OCI-LY3 (cell line): ENCODE measurements around the gene TRRAP.

Source experiments
- CTCF ChIP-seq: fragments of 200-600, 300-600 bp; sonication (generic); IDR thresholded peaks from 2 replicates; pipeline ENCODE4 v1.5.1; 2014; ENCODE audit warnings: antibody characterized with exemption, low read length, low read depth
- EZH2phosphoT487 ChIP-seq: fragments of 200-600 bp; shearing (Covaris generic); IDR thresholded peaks from 2 replicates; pipeline ENCODE4 v1.6.1; 2018; ENCODE audit warnings: antibody characterized with exemption, mixed run types, low read depth

- no peak for TF ChIP-seq CTCF
- no peak for TF ChIP-seq EZH2phosphoT487
Observed at GRCh38 chr7:99011706-99012404, 133.5 kb downstream of the TRRAP start.
